Fibroblast of villous mesenchyme (primary cell): Measurements from ENCODE around the gene LTN1. TPM values are rescaled to one million over a fixed set of nuclear protein-coding genes. Genes with fewer than 3 reads are reported as not detected.

Experiments used
- DNase-seq: peaks from one replicate; pipeline ENCODE4 v3.0.0-alpha.2; 2010; ENCODE audit warnings: low read depth
- H3K4me3 ChIP-seq: 2 replicates; pipeline ENCODE4 v1.5.1; 2011; ENCODE audit warnings: low read depth, mild to moderate bottlenecking, low read length
- CTCF ChIP-seq: IDR thresholded peaks from 2 replicates; pipeline ENCODE4 v1.5.1; 2012; ENCODE audit warnings: low read depth, mild to moderate bottlenecking, low read length; ENCODE audit not compliant: insufficient read depth
- total RNA-seq: library from RNA; depleted of rRNA; stranded (reverse); fragments of >200 nt; gene quantifications from 2 replicates; pipeline ENCODE4 v1.2.3, GENCODE V29; 2012

The LTN1 gene
- total RNA-seq, 1 donor: 45.8 TPM

- TF ChIP-seq CTCF: no peak
- no peak overlapping the region for H3K4me3 ChIP-seq
- DNase-seq: no peak
These were observed 43.4 kb downstream of the LTN1 start for GRCh38 chr21:28949318-28949717.

GRCh38 chr21:28944296-28944695 lies 48.4 kb downstream of the LTN1 start:
- peak; percentile 36 for DNase-seq
- TF ChIP-seq CTCF: no peak
- no peak overlapping the region for H3K4me3 ChIP-seq

- DNase-seq: peak; percentile 61
- H3K4me3 ChIP-seq: no peak overlapping the region
- TF ChIP-seq CTCF: no peak
These were observed 49.0 kb downstream of the LTN1 start for GRCh38 chr21:28943631-28944030.

- TF ChIP-seq CTCF: no peak
- H3K4me3 ChIP-seq: no peak overlapping the region
- no peak for DNase-seq
These were observed 54.0 kb downstream of the LTN1 start for GRCh38 chr21:28938726-28939125.

- H3K4me3 ChIP-seq: no peak overlapping the region
- TF ChIP-seq CTCF: no peak
- no peak for DNase-seq
These were observed 54.9 kb downstream of the LTN1 start for GRCh38 chr21:28937737-28938136.

- H3K4me3 ChIP-seq: no peak overlapping the region
- no peak for DNase-seq
- no peak for TF ChIP-seq CTCF
These were observed 56.0 kb downstream of the LTN1 start for GRCh38 chr21:28936721-28937120.

- peak; percentile 78 for DNase-seq
- TF ChIP-seq CTCF: no peak
- no peak overlapping the region for H3K4me3 ChIP-seq
These were observed 56.6 kb downstream of the LTN1 start for GRCh38 chr21:28936036-28936435.
